ENCODE measurements around the gene MRPL28.

The MRPL28 gene

GRCh38 chr16:377419-377951, 7.1 kb upstream of the MRPL28 start:
- POLR2A ChIA-PET (ENCODE audit: low non-redundant PET), result no interaction called here
- CTCF ChIA-PET, result no interaction called here
- DNase-seq (ENCODE audit: low spot score), result no peak
- TF ChIP-seq CTCF (conservative IDR thresholded peaks at IDR 0.05; ENCODE audit: low read depth), result no peak
- H3K27ac ChIP-seq, result no peak overlapping the region

GRCh38 chr16:376817-377418, 6.6 kb upstream of the MRPL28 start:
- CTCF ChIA-PET, result no interaction called here
- POLR2A ChIA-PET (ENCODE audit: low non-redundant PET), result no interaction called here
- H3K27ac ChIP-seq, result peak overlapping the region; percentile 4; the same call in 1 of the 2 replicates
- DNase-seq (ENCODE audit: low spot score), result no peak
- no peak for TF ChIP-seq CTCF (conservative IDR thresholded peaks at IDR 0.05; ENCODE audit: low read depth)

- ChIA-PET POLR2A (ENCODE audit: low non-redundant PET) (no interaction called here), CTCF (no interaction called here)
- H3K27ac ChIP-seq, result peak overlapping the region; percentile 4; the same call in 1 of the 2 replicates
- no peak for TF ChIP-seq CTCF (conservative IDR thresholded peaks at IDR 0.05; ENCODE audit: low read depth)
- no peak for DNase-seq (ENCODE audit: low spot score)
Measured at GRCh38 chr16:375927-376816, 5.8 kb upstream of the MRPL28 start.

GRCh38 chr16:375212-375611, 4.9 kb upstream of the MRPL28 start:
- CTCF ChIA-PET, result interaction anchor here (0.8 kb wide), 1 partner anchor 95 kb away, joined by 3 read pairs; no protein-coding TSS in a partner anchor
- TF ChIP-seq CTCF (conservative IDR thresholded peaks at IDR 0.05; ENCODE audit: low read depth), result no peak
- H3K27ac ChIP-seq, result no peak overlapping the region
- POLR2A ChIA-PET (ENCODE audit: low non-redundant PET), result no interaction called here
- DNase-seq (ENCODE audit: low spot score), result no peak

GRCh38 chr16:374616-374926, 4.2 kb upstream of the MRPL28 start:
- DNase-seq (ENCODE audit: low spot score), result no peak
- no peak overlapping the region for H3K27ac ChIP-seq
- CTCF ChIA-PET, result interaction anchor here (0.8 kb wide), 1 partner anchor 96 kb away, joined by 3 read pairs; no protein-coding TSS in a partner anchor
- POLR2A ChIA-PET (ENCODE audit: low non-redundant PET), result no interaction called here
- TF ChIP-seq CTCF (conservative IDR thresholded peaks at IDR 0.05; ENCODE audit: low read depth), result no peak

- ChIA-PET POLR2A (ENCODE audit: low non-redundant PET) (no interaction called here), CTCF (no interaction called here)
- DNase-seq (ENCODE audit: low spot score), result no peak
- H3K27ac ChIP-seq, result no peak overlapping the region; the same call in 1 of the 2 replicates
- TF ChIP-seq CTCF (conservative IDR thresholded peaks at IDR 0.05; ENCODE audit: low read depth), result no peak
Measured at GRCh38 chr16:373848-374615, 3.7 kb upstream of the MRPL28 start.
